ENCODE measurements around the gene IGFBP2. TPM values are rescaled to one million over a fixed set of nuclear protein-coding genes. Genes with fewer than 3 reads are reported as not detected.

The IGFBP2 gene
- total and polyA plus RNA-seq, 7 donors = 8.2 to 33.2 (median 12.8) TPM

DNA sequence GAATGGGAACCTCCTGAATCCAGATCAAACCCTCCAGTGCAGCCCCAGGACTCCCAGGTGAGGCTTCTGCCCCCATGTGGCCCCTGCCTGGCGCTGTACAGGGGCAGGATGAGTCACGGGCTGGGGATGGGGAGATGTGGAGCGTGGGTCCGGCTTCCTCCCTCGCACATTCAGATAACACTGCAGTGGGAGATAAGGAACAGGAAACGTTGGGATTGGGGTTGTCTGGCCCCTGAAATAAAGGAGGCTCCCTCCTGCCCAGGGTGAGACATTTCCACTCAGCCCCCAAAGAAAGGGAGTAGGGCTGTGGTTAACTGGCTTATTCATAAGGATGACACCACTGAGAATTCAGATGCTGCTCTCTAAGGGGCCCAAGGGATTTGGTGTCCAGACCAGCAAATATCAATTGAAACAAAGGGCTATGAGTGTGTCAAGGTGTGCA, 31.4 kb downstream of the IGFBP2 start:
- intact Hi-C loops (cut with DNase I) = loop anchor here in 1 of 2 donors (10.0 kb wide), 1 partner anchor 630 kb away; no protein-coding TSS in a partner anchor

GRCh38 chr2:216665242-216665641, 32.0 kb downstream of the IGFBP2 start:
- ATAC-seq (no peak), DNase-seq (no peak)
- H3K9me3 ChIP-seq = no peaks in the 10 kb centered on the region
- H3K27ac ChIP-seq = no peak overlapping the region
- H3K36me3 ChIP-seq (ENCODE audit: insufficient read depth in 1 of 2, low read depth in 1 of 2) = no peaks in the 10 kb centered on the region
- no peak overlapping the region for H3K4me3 ChIP-seq
- H3K4me1 ChIP-seq = no peaks in the 10 kb centered on the region
- intact Hi-C loops (cut with DNase I) = loop anchor here in 1 of 2 donors (10.0 kb wide), 1 partner anchor 630 kb away; no protein-coding TSS in a partner anchor
- TF ChIP-seq CTCF (IDR thresholded peaks at IDR 0.05) = no peak
- H3K27me3 ChIP-seq (ENCODE audit: insufficient read depth in 3 of 3, low read length in 2 of 3) = no peaks in the 10 kb centered on the region
- WGBS, 3 donors = 49 to 56% (median 52%) methylated on average over 7 of the region's 7 CpGs

More for the DNA sequence above, 31.4 kb downstream of the IGFBP2 start:
- Histone ChIP-seq H3K27me3 (ENCODE audit: insufficient read depth in 3 of 3, low read length in 2 of 3) (no peaks in the 10 kb centered on the region), H3K9me3 (no peaks in the 10 kb centered on the region), H3K4me3 (no peak overlapping the region), H3K36me3 (ENCODE audit: insufficient read depth in 1 of 2, low read depth in 1 of 2) (no peaks in the 10 kb centered on the region), H3K4me1 (no peaks in the 10 kb centered on the region), H3K27ac (no peak overlapping the region)
- DNase-seq = no peak
- ATAC-seq = no peak
- no peak for TF ChIP-seq CTCF (IDR thresholded peaks at IDR 0.05)
- WGBS, 3 donors = 68 to 83% (median 82%) methylated on average over 6 of the region's 6 CpGs

GRCh38 chr2:216665717-216666116, 32.5 kb downstream of the IGFBP2 start:
- Histone ChIP-seq H3K4me3 (no peak overlapping the region), H3K27me3 (ENCODE audit: insufficient read depth in 3 of 3, low read length in 2 of 3) (no peaks in the 10 kb centered on the region), H3K9me3 (no peaks in the 10 kb centered on the region), H3K4me1 (no peaks in the 10 kb centered on the region), H3K27ac (no peak overlapping the region), H3K36me3 (ENCODE audit: insufficient read depth in 1 of 2, low read depth in 1 of 2) (no peaks in the 10 kb centered on the region)
- intact Hi-C loops (cut with DNase I) = loop anchor here (1.0 to 10.0 kb wide), 3 partner anchors 146 to 631 kb away; no protein-coding TSS in a partner anchor
- 45 to 49% (median 49%) methylated on average over 12 of the region's 12 CpGs for WGBS, 3 donors
- no peak for TF ChIP-seq CTCF (IDR thresholded peaks at IDR 0.05)
- DNase-seq = no peak
- ATAC-seq = no peak

- intact Hi-C loops (cut with DNase I) = loop anchor here (1.0 to 10.0 kb wide), 3 partner anchors 147 to 632 kb away; no protein-coding TSS in a partner anchor
- Histone ChIP-seq H3K4me1 (no peaks in the 10 kb centered on the region), H3K4me3 (no peak overlapping the region), H3K9me3 (no peaks in the 10 kb centered on the region), H3K27me3 (ENCODE audit: insufficient read depth in 3 of 3, low read length in 2 of 3) (no peaks in the 10 kb centered on the region), H3K36me3 (ENCODE audit: insufficient read depth in 1 of 2, low read depth in 1 of 2) (no peaks in the 10 kb centered on the region), H3K27ac (no peak overlapping the region)
- DNase-seq = peak; percentile 52 to 77
- peak; percentile 99 for TF ChIP-seq CTCF (IDR thresholded peaks at IDR 0.05)
- peak; percentile 70 to 84 (median 76) for ATAC-seq
- 16 to 18% (median 16%) methylated on average over 9 of the region's 9 CpGs for WGBS, 3 donors
These were observed 33.4 kb downstream of the IGFBP2 start for GRCh38 chr2:216666461-216667233.

All from psoas muscle (tissue), 8 donors.